Measurements from ENCODE around the gene CTBS. TPM values are rescaled to one million over a fixed set of nuclear protein-coding genes. Genes with fewer than 3 reads are reported as not detected.

The CTBS gene
- total RNA-seq, 1 experiment from 2014 or later: 10.1 TPM

- TF ChIP-seq ZBTB43 (CRISPR knock-in tag; IDR thresholded peaks at IDR 0.05) (no peak), ZNF138 (CRISPR knock-in tag; conservative IDR thresholded peaks at IDR 0.05) (no peak), E2F4 (CRISPR knock-in tag; IDR thresholded peaks at IDR 0.05; ENCODE audit: borderline replicate concordance, low read depth) (no peak), ATF2 (CRISPR knock-in tag; IDR thresholded peaks at IDR 0.05; ENCODE audit: borderline replicate concordance, low read depth) (no peak), ZNF416 (CRISPR knock-in tag; IDR thresholded peaks at IDR 0.05) (no peak), MYBL2 (CRISPR knock-in tag; IDR thresholded peaks at IDR 0.05) (no peak), ESRRA (CRISPR knock-in tag; IDR thresholded peaks at IDR 0.05; ENCODE audit: borderline replicate concordance) (no peak), ETV6 (CRISPR knock-in tag; IDR thresholded peaks at IDR 0.05) (no peak), GRHL2 (CRISPR knock-in tag; IDR thresholded peaks at IDR 0.05; ENCODE audit: insufficient replicate concordance, severe bottlenecking) (no peak)
- TF ChIP-seq, protein P1, sequence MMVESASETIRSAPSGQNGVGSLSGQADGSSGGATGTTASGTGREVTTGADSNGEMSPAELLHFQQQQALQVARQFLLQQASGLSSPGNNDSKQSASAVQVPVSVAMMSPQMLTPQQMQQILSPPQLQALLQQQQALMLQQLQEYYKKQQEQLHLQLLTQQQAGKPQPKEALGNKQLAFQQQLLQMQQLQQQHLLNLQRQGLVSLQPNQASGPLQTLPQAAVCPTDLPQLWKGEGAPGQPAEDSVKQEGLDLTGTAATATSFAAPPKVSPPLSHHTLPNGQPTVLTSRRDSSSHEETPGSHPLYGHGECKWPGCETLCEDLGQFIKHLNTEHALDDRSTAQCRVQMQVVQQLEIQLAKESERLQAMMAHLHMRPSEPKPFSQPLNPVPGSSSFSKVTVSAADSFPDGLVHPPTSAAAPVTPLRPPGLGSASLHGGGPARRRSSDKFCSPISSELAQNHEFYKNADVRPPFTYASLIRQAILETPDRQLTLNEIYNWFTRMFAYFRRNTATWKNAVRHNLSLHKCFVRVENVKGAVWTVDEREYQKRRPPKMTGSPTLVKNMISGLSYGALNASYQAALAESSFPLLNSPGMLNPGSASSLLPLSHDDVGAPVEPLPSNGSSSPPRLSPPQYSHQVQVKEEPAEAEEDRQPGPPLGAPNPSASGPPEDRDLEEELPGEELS (CRISPR knock-in tag; IDR thresholded peaks at IDR 0.05): no peak
- TF ChIP-seq, protein P2, sequence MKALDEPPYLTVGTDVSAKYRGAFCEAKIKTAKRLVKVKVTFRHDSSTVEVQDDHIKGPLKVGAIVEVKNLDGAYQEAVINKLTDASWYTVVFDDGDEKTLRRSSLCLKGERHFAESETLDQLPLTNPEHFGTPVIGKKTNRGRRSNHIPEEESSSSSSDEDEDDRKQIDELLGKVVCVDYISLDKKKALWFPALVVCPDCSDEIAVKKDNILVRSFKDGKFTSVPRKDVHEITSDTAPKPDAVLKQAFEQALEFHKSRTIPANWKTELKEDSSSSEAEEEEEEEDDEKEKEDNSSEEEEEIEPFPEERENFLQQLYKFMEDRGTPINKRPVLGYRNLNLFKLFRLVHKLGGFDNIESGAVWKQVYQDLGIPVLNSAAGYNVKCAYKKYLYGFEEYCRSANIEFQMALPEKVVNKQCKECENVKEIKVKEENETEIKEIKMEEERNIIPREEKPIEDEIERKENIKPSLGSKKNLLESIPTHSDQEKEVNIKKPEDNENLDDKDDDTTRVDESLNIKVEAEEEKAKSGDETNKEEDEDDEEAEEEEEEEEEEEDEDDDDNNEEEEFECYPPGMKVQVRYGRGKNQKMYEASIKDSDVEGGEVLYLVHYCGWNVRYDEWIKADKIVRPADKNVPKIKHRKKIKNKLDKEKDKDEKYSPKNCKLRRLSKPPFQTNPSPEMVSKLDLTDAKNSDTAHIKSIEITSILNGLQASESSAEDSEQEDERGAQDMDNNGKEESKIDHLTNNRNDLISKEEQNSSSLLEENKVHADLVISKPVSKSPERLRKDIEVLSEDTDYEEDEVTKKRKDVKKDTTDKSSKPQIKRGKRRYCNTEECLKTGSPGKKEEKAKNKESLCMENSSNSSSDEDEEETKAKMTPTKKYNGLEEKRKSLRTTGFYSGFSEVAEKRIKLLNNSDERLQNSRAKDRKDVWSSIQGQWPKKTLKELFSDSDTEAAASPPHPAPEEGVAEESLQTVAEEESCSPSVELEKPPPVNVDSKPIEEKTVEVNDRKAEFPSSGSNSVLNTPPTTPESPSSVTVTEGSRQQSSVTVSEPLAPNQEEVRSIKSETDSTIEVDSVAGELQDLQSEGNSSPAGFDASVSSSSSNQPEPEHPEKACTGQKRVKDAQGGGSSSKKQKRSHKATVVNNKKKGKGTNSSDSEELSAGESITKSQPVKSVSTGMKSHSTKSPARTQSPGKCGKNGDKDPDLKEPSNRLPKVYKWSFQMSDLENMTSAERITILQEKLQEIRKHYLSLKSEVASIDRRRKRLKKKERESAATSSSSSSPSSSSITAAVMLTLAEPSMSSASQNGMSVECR (CRISPR knock-in tag; IDR thresholded peaks at IDR 0.05; ENCODE audit: borderline replicate concordance): no peak
These were observed 67.3 kb downstream of the CTBS start (continued) for GRCh38 chr1:84506729-84507453.

- DNase-seq (ENCODE audit: low spot score) (peak; percentile 98), ATAC-seq (peak; percentile 93)
- ChIA-PET POLR2A (interaction anchor here (0.8 to 1.7 kb wide), 4 partner anchors 27 to 276 kb away, joined by 3 to 7 read pairs (median 4); partner anchors contain the start of gene CTBS), CTCF (interaction anchor here (0.8 to 2.0 kb wide), 14 partner anchors 66 to 276 kb away, joined by 3 to 12 read pairs (median 5); partner anchors contain the start of gene CTBS)
- H3K27me3 Mint-ChIP-seq (ENCODE audit: low read depth): no peaks in the 10 kb centered on the region; the same call in 1 of the 2 replicates
- peaks cover 6% of the 10 kb centered on the region; the same call in 1 of the 2 replicates for H3K36me3 Mint-ChIP-seq
- H3K9me3 Mint-ChIP-seq: peaks cover 11% of the 10 kb centered on the region
- peaks cover 36% of the 10 kb centered on the region for H3K4me1 Mint-ChIP-seq
- H3K27ac Mint-ChIP-seq: peak within 1 kb of the TSS; percentile 99
- H3K4me3 Mint-ChIP-seq: peak within 1 kb of the TSS; percentile 100
- TF ChIP-seq ZNF263 (CRISPR knock-in tag; IDR thresholded peaks at IDR 0.05; ENCODE audit: low read depth) (no peak), GRHL2 (CRISPR knock-in tag; IDR thresholded peaks at IDR 0.05; ENCODE audit: insufficient replicate concordance, severe bottlenecking) (no peak), FOXK1 (CRISPR knock-in tag; IDR thresholded peaks at IDR 0.05) (0 out of 2 replicates have a peak, but pooled peaks have one; percentile 36), TCF7 (CRISPR knock-in tag; IDR thresholded peaks at IDR 0.05; ENCODE audit: low read depth) (no peak), TP53 (CRISPR knock-in tag; IDR thresholded peaks at IDR 0.05) (no peak; the same call in 1 of the 2 replicates), RELA (CRISPR knock-in tag; IDR thresholded peaks at IDR 0.05; ENCODE audit: borderline replicate concordance) (no peak), ZNF121 (CRISPR knock-in tag; IDR thresholded peaks at IDR 0.05) (peak; percentile 31; the same call in 1 of the 2 replicates), NR3C1 (CRISPR knock-in tag; conservative IDR thresholded peaks at IDR 0.05; ENCODE audit: low read depth) (no peak)
- TF ChIP-seq, protein P1 (CRISPR knock-in tag; IDR thresholded peaks at IDR 0.05): no peak
- TF ChIP-seq, protein P3, sequence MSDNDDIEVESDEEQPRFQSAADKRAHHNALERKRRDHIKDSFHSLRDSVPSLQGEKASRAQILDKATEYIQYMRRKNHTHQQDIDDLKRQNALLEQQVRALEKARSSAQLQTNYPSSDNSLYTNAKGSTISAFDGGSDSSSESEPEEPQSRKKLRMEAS (CRISPR knock-in tag; IDR thresholded peaks at IDR 0.05): peak; percentile 10; the same call in 1 of the 2 replicates
These were observed 68.1 kb downstream of the CTBS start, which contains the start of the genes GNG5 and SPATA1 for GRCh38 chr1:84506002-84506728. Gene GNG5 (minus strand): TSS chr1:84506581. CDS start chr1:84506091, 490 bp downstream. Gene SPATA1 (plus strand): TSS chr1:84506386. CDS start chr1:84516360, 9,974 bp downstream.

Data from WTC11 (cell line).